ENCODE measurements around the gene PLD5.
"Not testable (repeated sequence)": the region's sequence is repeated elsewhere in the genome, so short reads cannot be mapped to it uniquely, and the experiment has no call there.

Gene PLD5

GRCh38 chr1:242093116-242093515 is 431.4 kb downstream of the PLD5 start:
- no peaks in the 10 kb centered on the region for H3K36me3 Mint-ChIP-seq (ENCODE audit: low read depth)
- H3K4me3 Mint-ChIP-seq: no peak overlapping the region
- H3K27me3 Mint-ChIP-seq: no peaks in the 10 kb centered on the region
- H3K4me1 Mint-ChIP-seq (ENCODE audit: low read depth): no peaks in the 10 kb centered on the region
- H3K9me3 Mint-ChIP-seq: no peaks in the 10 kb centered on the region
- H3K27ac Mint-ChIP-seq: no peak overlapping the region

- Mint-ChIP-seq H3K27ac (no peak overlapping the region), H3K36me3 (ENCODE audit: low read depth) (no peaks in the 10 kb centered on the region), H3K27me3 (no peaks in the 10 kb centered on the region), H3K4me1 (ENCODE audit: low read depth) (no peaks in the 10 kb centered on the region), H3K4me3 (no peak overlapping the region), H3K9me3 (no peaks in the 10 kb centered on the region)
Observed at GRCh38 chr1:242089911-242090310, 434.6 kb downstream of the PLD5 start.

GRCh38 chr1:242088875-242089274 is 435.6 kb downstream of the PLD5 start:
- Mint-ChIP-seq H3K4me1 (ENCODE audit: low read depth) (no peaks in the 10 kb centered on the region), H3K36me3 (ENCODE audit: low read depth) (no peaks in the 10 kb centered on the region), H3K9me3 (no peaks in the 10 kb centered on the region), H3K4me3 (no peak overlapping the region), H3K27ac (no peak overlapping the region), H3K27me3 (no peaks in the 10 kb centered on the region)

- Mint-ChIP-seq H3K27ac (no peak overlapping the region), H3K27me3 (peaks cover 6% of the 10 kb centered on the region), H3K4me1 (ENCODE audit: low read depth) (no peaks in the 10 kb centered on the region), H3K36me3 (ENCODE audit: low read depth) (no peaks in the 10 kb centered on the region), H3K9me3 (no peaks in the 10 kb centered on the region), H3K4me3 (no peak overlapping the region)
Observed at GRCh38 chr1:242086706-242087105, 437.8 kb downstream of the PLD5 start.

GRCh38 chr1:242086093-242086492 is 438.4 kb downstream of the PLD5 start:
- no peaks in the 10 kb centered on the region for H3K9me3 Mint-ChIP-seq
- H3K27me3 Mint-ChIP-seq: peaks cover 6% of the 10 kb centered on the region
- no peak overlapping the region for H3K4me3 Mint-ChIP-seq
- H3K4me1 Mint-ChIP-seq (ENCODE audit: low read depth): no peaks in the 10 kb centered on the region
- no peak overlapping the region for H3K27ac Mint-ChIP-seq
- no peaks in the 10 kb centered on the region for H3K36me3 Mint-ChIP-seq (ENCODE audit: low read depth)

GRCh38 chr1:242083742-242084141 is 440.8 kb downstream of the PLD5 start:
- H3K27me3 Mint-ChIP-seq: peaks cover 10% of the 10 kb centered on the region
- no peaks in the 10 kb centered on the region for H3K4me1 Mint-ChIP-seq (ENCODE audit: low read depth)
- no peaks in the 10 kb centered on the region for H3K36me3 Mint-ChIP-seq (ENCODE audit: low read depth)
- no peak overlapping the region for H3K4me3 Mint-ChIP-seq
- H3K9me3 Mint-ChIP-seq: no peaks in the 10 kb centered on the region
- no peak overlapping the region for H3K27ac Mint-ChIP-seq

GRCh38 chr1:242081446-242081845 is 443.1 kb downstream of the PLD5 start:
- no peak overlapping the region for H3K4me3 Mint-ChIP-seq
- no peaks in the 10 kb centered on the region for H3K4me1 Mint-ChIP-seq (ENCODE audit: low read depth)
- no peak overlapping the region for H3K27ac Mint-ChIP-seq
- no peaks in the 10 kb centered on the region for H3K9me3 Mint-ChIP-seq
- H3K36me3 Mint-ChIP-seq (ENCODE audit: low read depth): no peaks in the 10 kb centered on the region
- peaks cover 10% of the 10 kb centered on the region for H3K27me3 Mint-ChIP-seq

- H3K27me3 Mint-ChIP-seq: peaks cover 5% of the 10 kb centered on the region
- H3K36me3 Mint-ChIP-seq (ENCODE audit: low read depth): no peaks in the 10 kb centered on the region
- no peak overlapping the region for H3K27ac Mint-ChIP-seq
- H3K4me3 Mint-ChIP-seq: no peak overlapping the region
- H3K9me3 Mint-ChIP-seq: no peaks in the 10 kb centered on the region
- H3K4me1 Mint-ChIP-seq (ENCODE audit: low read depth): no peaks in the 10 kb centered on the region
Observed at GRCh38 chr1:242065813-242066212, 458.7 kb downstream of the PLD5 start.

- no peaks in the 10 kb centered on the region for H3K9me3 Mint-ChIP-seq
Observed at GRCh38 chr1:242062271-242062670, 462.2 kb downstream of the PLD5 start.

GRCh38 chr1:242059976-242060375 is 464.5 kb downstream of the PLD5 start:
- Mint-ChIP-seq H3K36me3 (ENCODE audit: low read depth) (no peaks in the 10 kb centered on the region), H3K27ac (no peak overlapping the region), H3K27me3 (no peaks in the 10 kb centered on the region), H3K4me3 (no peak overlapping the region), H3K4me1 (ENCODE audit: low read depth) (no peaks in the 10 kb centered on the region), H3K9me3 (no peaks in the 10 kb centered on the region)

More at GRCh38 chr1:242062271-242062670, 462.2 kb downstream of the PLD5 start:
- Mint-ChIP-seq H3K27ac (no peak overlapping the region), H3K36me3 (ENCODE audit: low read depth) (no peaks in the 10 kb centered on the region), H3K27me3 (no peaks in the 10 kb centered on the region), H3K4me3 (no peak overlapping the region), H3K4me1 (ENCODE audit: low read depth) (no peaks in the 10 kb centered on the region)

- H3K27me3 Mint-ChIP-seq; H3K27ac Mint-ChIP-seq; H3K9me3 Mint-ChIP-seq; H3K4me1 Mint-ChIP-seq (ENCODE audit: low read depth); H3K4me3 Mint-ChIP-seq; H3K36me3 Mint-ChIP-seq (ENCODE audit: low read depth): not testable (repeated sequence)
Observed at GRCh38 chr1:242058582-242058981, 465.9 kb downstream of the PLD5 start.

- H3K4me3 Mint-ChIP-seq; H3K27me3 Mint-ChIP-seq; H3K4me1 Mint-ChIP-seq (ENCODE audit: low read depth); H3K27ac Mint-ChIP-seq; H3K9me3 Mint-ChIP-seq; H3K36me3 Mint-ChIP-seq (ENCODE audit: low read depth): not testable (repeated sequence)
Observed at GRCh38 chr1:242058181-242058580, 466.3 kb downstream of the PLD5 start.

- no peaks in the 10 kb centered on the region for H3K27me3 Mint-ChIP-seq
- H3K36me3 Mint-ChIP-seq (ENCODE audit: low read depth): no peaks in the 10 kb centered on the region
- H3K4me1 Mint-ChIP-seq (ENCODE audit: low read depth): no peaks in the 10 kb centered on the region
- no peaks in the 10 kb centered on the region for H3K9me3 Mint-ChIP-seq
- no peak overlapping the region for H3K4me3 Mint-ChIP-seq
- no peak overlapping the region for H3K27ac Mint-ChIP-seq
Observed at GRCh38 chr1:242057745-242058115, 466.8 kb downstream of the PLD5 start.

GRCh38 chr1:242056988-242057744 is 467.3 kb downstream of the PLD5 start:
- H3K4me3 Mint-ChIP-seq: no peak overlapping the region
- no peaks in the 10 kb centered on the region for H3K36me3 Mint-ChIP-seq (ENCODE audit: low read depth)
- H3K27ac Mint-ChIP-seq: no peak overlapping the region
- no peaks in the 10 kb centered on the region for H3K9me3 Mint-ChIP-seq
- H3K27me3 Mint-ChIP-seq: no peaks in the 10 kb centered on the region
- H3K4me1 Mint-ChIP-seq (ENCODE audit: low read depth): no peaks in the 10 kb centered on the region

GRCh38 chr1:242055749-242056320 is 468.7 kb downstream of the PLD5 start:
- H3K4me3 Mint-ChIP-seq: no peak overlapping the region
- H3K9me3 Mint-ChIP-seq: no peaks in the 10 kb centered on the region
- H3K4me1 Mint-ChIP-seq (ENCODE audit: low read depth): no peaks in the 10 kb centered on the region
- H3K27me3 Mint-ChIP-seq: peaks cover 4% of the 10 kb centered on the region
- no peak overlapping the region for H3K27ac Mint-ChIP-seq
- H3K36me3 Mint-ChIP-seq (ENCODE audit: low read depth): no peaks in the 10 kb centered on the region

GRCh38 chr1:242043165-242043564 is 481.3 kb downstream of the PLD5 start:
- Mint-ChIP-seq H3K4me1 (ENCODE audit: low read depth) (no peaks in the 10 kb centered on the region), H3K9me3 (no peaks in the 10 kb centered on the region), H3K36me3 (ENCODE audit: low read depth) (no peaks in the 10 kb centered on the region), H3K4me3 (no peak overlapping the region), H3K27me3 (no peaks in the 10 kb centered on the region), H3K27ac (no peak overlapping the region)
